HG03520 (cell line): ENCODE measurements around the gene CYP1A1.

Experiments
- ATAC-seq: cut with Tn5 transposase; IDR thresholded peaks from one replicate; pipeline ENCODE4 v1.9.1; 2021; ENCODE audit warnings: mild to moderate bottlenecking, moderate library complexity; ENCODE audit not compliant: unreplicated experiment

Gene CYP1A1

GRCh38 chr15:74695597-74696397 is 29.5 kb downstream of the CYP1A1 start, which contains the start of gene EDC3:
Gene EDC3 (minus strand): TSS chr15:74696024. CDS start chr15:74675124, 20,900 bp downstream.
- ATAC-seq: peak; percentile 88

- ATAC-seq: no peak
Observed at GRCh38 chr15:74692327-74692726, 33.0 kb downstream of the CYP1A1 start.

- ATAC-seq: no peak
Observed at GRCh38 chr15:74683758-74684157, 41.6 kb downstream of the CYP1A1 start.

GRCh38 chr15:74682954-74683353 is 42.4 kb downstream of the CYP1A1 start:
- no peak for ATAC-seq

GRCh38 chr15:74680456-74680855 is 44.9 kb downstream of the CYP1A1 start:
- ATAC-seq: no peak

GRCh38 chr15:74676801-74677200 is 48.5 kb downstream of the CYP1A1 start:
- ATAC-seq: no peak

- no peak for ATAC-seq
Observed at GRCh38 chr15:74674161-74674560, 51.2 kb downstream of the CYP1A1 start.

- ATAC-seq: no peak
Observed at GRCh38 chr15:74669627-74670026, 55.7 kb downstream of the CYP1A1 start.
